Activated CD8-positive, alpha-beta memory T cell treated with anti-CD3 and anti-CD28 coated beads, Interleukin-2, amount 50 U/mL, for 48 hours (primary cell): Measurements from ENCODE around the gene ZFP92.
"Not testable (repeated sequence)": the region's sequence is repeated elsewhere in the genome, so short reads cannot be mapped to it uniquely, and the experiment has no call there.

Experiments
- DNase-seq: peaks from one replicate; pipeline ENCODE4 v3.0.0-alpha.2; 2020

The ZFP92 gene, protein sequence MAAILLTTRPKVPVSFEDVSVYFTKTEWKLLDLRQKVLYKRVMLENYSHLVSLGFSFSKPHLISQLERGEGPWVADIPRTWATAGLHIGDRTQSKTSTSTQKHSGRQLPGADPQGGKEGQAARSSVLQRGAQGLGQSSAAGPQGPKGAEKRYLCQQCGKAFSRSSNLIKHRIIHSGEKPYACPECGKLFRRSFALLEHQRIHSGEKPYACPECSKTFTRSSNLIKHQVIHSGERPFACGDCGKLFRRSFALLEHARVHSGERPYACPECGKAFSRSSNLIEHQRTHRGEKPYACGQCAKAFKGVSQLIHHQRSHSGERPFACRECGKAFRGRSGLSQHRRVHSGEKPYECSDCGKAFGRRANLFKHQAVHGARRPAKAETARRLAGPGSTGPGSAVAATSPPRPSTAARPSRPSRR

DNA sequence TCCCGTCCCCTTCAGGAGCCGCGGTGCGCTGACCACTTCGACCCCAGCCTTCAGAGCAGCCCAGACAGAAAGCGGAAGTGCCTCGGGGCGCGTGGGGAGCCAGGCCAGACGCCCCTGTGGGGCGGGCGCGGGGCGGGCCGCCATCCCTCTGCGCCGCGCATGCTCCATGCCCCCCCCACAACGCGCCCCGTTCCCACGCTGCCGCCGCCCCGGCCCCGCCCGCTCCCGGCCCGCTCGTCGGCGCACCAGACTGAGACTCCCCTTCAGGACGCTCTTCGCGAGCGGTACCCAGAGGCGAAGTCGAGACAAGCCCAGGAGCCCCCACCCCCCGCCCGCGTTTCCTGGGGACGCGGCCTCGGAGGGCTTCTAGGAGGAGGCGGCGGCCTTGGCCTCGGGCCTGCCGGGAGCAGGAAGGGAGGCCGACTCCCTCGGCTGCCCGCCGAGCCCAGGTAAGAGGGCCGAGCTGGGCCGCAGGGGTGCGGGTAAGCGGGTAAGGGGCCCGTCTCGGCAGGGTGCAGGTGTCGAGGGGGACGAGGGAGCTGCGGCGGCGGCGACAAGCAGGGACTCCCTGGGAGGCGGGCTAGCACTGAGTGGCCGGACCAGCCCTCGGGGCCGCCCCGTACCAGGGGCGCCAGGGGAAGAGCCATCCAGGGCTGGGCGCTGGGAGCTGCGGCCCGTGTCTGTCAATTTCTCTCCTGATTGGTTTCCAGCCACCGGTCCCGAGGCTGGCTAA lies at the start of gene ZFP92:
TSS of gene ZFP92 (plus strand) at position 218 of the 733 bp plus-strand sequence. CDS start 6,851 bp downstream, outside the sequence.
- DNase-seq = peak; percentile 57

DNA sequence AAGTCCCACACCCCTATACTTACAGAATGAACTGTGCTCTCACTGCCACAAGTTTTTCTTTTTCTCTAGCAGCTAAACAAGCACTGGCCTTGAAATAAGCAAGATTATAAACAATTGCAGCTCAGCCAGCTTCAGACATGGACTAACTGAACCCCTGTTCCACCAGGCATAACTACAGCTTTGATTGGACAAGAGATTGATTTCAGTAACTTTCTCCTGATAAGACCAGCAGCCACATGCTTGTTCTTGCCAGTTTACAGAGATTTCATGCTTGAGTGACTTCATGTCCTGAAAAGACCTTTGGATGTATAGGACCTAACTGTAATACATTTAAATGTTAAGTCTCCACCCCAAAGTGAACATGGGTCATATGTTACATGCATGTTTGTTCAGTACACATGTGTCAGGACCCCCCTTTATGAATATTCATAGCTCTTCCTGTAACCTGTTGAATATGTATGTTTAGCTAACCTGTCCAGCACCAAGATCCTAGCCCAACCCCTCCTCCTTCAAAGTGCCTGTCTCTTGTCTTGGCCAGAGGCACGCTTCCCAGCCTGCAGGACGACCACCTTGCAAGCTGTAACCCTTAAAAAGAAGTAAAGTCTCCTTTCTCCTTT lies 49.4 kb upstream of the ZFP92 start:
- DNase-seq = no peak

DNA sequence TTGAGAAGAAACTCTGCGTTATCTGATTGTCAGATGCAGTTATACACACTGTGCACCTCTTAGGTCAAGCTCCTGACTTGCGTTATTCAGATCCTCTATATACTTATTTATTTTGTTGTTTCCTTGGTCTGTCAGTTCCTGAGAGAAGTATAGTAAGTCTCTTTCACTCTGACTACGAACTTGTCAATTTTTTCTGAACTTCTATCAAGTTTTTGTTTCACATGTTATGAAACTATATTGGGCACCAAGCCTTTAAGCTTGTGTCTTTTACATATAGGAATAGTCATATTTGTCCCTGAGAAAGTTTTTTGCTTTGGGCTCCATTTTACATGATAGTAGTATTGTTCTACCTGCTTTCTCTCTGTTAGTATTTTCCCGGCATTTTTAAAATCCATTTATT lies 45.6 kb upstream of the ZFP92 start:
- no peak for DNase-seq

DNA sequence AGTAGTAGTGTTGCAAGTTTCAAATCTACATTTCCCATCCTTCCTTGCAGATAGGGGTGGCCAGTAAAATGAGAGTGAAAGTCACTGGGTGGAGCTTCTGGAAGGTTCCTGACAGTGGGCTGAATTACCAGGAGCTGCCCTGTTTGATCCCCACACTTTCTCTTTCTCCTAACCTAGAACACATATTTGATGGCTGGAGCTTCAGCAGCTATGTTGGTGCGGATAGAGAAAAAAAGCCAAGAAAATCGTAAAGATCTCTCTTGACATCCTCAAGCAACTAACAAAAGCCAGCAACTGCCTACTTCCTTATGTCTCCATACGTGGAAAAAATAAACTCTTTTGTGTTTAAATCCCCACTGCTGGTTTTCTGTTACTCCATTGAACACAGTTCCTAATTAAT lies 45.2 kb upstream of the ZFP92 start:
- no peak for DNase-seq

DNA sequence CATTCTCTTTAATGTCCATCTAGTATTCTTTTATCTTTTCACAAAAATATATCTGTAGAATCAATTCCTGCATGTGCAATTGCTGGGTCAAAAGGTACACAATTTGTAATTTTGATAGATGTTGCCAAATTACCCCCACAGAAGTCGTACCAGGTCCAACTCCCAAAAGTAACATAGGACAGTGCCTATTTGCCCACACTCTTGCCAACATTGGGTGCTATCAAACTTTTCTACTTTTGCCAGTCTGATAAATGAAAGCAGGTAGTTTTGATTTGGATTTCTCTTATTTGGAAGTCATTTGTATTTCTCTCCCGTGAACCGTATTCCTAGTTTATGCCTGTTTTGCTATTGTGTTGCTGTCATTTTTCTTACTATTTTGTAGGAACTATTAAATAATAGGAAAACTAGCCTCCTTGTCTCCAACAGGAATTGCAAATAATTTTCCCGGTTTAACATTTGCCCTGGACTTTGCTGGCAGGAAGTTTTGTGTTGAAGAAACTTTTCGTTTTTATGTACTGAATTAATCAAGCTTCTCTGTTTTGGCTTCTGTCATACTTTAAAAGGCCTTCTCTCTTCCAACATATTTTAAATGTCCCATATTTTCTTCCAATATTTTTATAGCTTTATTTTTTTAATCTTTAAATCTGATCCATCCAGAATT lies 44.3 kb upstream of the ZFP92 start:
- DNase-seq = no peak

- no peak for DNase-seq
These were observed 40.8 kb upstream of the ZFP92 start for GRCh38 chrX:153370293-153371055.

DNA sequence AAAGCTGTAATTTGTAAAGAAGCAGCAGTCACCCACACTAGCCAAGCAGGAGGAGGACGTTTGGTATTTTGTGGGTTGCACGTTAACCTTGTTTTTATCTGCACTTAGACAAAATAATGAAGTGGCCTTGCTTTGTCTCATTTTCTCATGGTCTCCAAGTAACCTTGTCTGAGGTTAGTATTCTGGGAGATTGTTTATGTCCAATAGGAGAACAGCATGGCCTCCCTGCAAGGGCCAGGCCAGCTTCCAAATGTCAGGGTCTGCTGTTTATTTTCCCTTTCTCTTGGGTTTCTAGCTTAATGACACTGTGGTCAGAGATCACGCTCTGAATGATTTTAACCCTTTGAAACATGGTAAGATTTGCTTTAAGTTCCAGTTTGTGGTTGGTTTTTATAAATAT lies 40.0 kb upstream of the ZFP92 start:
- DNase-seq = no peak

DNA sequence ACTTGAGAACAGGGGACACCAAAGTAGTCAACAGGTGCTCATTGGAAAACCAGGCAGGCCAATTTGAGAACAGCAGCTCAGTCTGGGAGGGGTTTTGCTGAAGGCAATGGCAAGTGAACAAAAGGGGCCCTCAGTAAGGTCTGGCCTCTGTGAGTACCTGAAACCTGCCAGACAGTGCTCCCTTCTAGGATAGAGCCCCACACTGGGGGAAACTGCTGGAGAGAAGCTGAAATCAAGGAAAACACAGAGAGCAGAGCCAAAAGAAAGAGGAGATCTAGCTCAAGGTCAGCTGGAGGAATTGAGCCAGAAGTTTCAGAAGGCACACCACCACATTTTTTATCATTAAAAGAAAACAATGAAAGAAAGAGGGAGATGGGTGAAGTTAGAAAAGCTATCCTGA lies 38.3 kb upstream of the ZFP92 start:
- no peak for DNase-seq

- no peak for DNase-seq
These were observed 36.8 kb upstream of the ZFP92 start for GRCh38 chrX:153374426-153374825.

DNA sequence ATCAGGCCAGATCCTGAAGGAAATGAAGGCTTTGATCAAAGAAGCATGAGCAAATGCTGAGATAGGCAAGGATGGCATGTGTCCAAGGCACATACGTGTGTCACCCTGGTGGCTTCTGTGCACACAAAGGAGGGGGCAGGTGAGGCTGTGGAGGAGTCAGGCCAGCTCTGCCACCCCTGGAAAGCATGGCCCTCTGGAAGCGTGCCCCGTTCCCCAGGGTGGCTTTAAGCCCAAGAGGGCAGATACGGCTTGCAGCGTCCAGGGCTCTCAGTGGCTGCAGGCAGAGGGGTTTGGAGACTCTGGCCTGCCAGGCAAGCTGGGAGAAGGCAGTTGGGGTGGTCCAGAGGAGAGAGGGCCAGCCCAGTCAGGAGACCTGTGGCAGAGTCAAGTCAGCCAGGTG lies 35.7 kb upstream of the ZFP92 start:
- DNase-seq = no peak

DNA sequence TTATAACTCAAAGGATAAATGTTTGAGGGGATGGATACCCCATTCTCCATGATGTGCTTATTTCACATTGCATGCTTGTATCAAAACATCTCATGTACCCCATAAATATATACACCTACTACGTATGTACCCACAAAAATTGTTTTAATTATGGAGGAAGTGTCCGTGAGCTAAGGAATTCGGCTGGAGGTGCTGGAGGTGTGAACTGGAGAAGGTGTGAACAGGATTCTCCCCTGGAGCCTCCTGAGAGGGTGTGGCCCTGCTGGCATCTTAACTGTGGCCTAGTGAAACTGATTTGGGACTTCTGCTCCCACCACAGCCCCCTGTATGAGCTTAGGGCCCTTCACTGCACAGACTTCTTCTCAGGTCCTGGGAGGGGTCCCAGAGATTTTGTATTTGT lies 33.5 kb upstream of the ZFP92 start:
- DNase-seq = no peak

DNA sequence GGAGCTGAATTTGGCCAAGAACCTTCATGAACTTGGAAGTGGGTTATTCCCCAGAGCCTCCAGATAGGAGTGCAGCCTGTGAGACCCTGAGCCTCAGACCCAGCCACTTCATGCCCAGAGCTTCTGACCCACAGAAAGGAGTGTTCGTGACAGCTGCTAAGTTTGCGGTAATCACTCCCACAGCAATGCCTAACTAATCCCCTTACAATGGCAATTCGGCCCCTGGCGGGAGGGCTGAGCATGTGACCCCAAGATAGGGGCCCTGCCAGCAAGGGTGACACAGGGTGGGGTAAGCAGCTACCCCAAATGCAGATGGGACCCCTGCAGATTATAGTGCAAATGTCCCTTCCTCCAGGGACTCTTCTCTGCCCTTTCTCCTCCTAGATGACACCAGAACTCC lies 32.7 kb upstream of the ZFP92 start:
- no peak for DNase-seq

GRCh38 chrX:153379508-153379907 lies 31.8 kb upstream of the ZFP92 start:
- DNase-seq = no peak

GRCh38 chrX:153379971-153380581 lies 31.2 kb upstream of the ZFP92 start:
- no peak for DNase-seq

- no peak for DNase-seq
These were observed 30.6 kb upstream of the ZFP92 start for GRCh38 chrX:153380691-153381090.

- no peak for DNase-seq
These were observed 29.4 kb upstream of the ZFP92 start for GRCh38 chrX:153381684-153382532.

- no peak for DNase-seq
These were observed 28.4 kb upstream of the ZFP92 start for GRCh38 chrX:153382563-153383482.

- no peak for DNase-seq
These were observed 26.9 kb upstream of the ZFP92 start for GRCh38 chrX:153384390-153384789.

DNA sequence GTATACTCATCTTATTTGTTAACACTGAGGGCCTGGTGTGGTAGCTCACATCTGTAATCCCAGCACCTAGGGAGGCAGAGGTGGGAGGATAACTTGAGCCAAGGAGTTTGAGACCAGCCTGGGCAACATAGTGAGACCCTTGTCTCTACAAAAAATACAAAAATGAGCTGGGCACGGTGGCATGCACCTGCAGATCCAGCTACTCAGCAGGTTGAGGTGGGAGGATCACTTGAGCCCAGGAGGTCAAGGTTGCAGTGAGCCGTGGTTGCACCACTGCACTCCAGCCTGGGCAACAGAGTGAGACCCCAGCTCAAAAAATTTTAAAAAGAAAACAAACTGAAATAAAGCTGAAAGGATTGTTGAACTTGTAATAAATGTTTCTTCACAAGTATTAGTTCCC lies 26.3 kb upstream of the ZFP92 start:
- DNase-seq = not testable (repeated sequence)

DNA sequence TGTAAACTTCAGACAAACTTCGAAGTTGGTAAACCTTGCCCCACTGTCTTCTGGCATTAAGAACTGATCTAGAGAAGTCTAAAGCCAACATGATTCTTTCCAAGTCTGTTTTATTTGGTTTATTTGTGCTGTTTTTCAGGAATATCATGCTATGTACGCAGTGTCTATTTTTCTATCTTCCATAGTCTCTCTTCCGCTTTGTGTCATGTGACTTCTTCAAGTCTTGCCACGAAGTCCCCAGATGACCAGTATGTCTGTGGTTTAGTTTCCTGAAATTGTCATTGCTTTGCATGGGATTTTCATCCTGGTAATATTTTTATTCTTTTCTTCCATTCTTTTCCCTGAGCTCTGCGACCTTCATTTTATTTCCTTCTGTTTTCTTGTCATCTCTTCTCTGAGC lies 25.2 kb upstream of the ZFP92 start:
- DNase-seq = no peak
